Caco-2 (cell line): ENCODE data around the gene TSSK6. TPM values are rescaled to one million over a fixed set of nuclear protein-coding genes. Genes with fewer than 3 reads are reported as not detected.

ENCODE experiments used
- BruUV-seq: library from RNA; stranded (reverse); fragments of 400-500 nt; replicated peaks from 2 replicates; lab custom pipeline; 2021; lab: Mats Ljungman, UMichigan
- CTCF ChIA-PET: fragments of 300-600 bp; sonication (Branson Sonifier 250); formaldehyde crosslinking; loops from one replicate; lab custom pipeline; 2022; ENCODE audit warnings: antibody characterized with exemption; lab: Charles Lee
- POLR2A ChIA-PET: fragments of 300-600 bp; sonication (Branson Sonifier 250); formaldehyde crosslinking; loops from one replicate; lab custom pipeline; 2022; ENCODE audit warnings: antibody characterized with exemption; lab: Charles Lee
- DNase-seq, 2 experiments: peaks; one replicate each; pipeline versions ENCODE4 v3.0.0 to v3.0.0-alpha.2; 2020 to 2022
- H3K27me3 ChIP-seq: replicated peaks from 2 replicates; pipeline ENCODE4 v1.6.0; 2011; ENCODE audit warnings: low read length; ENCODE audit not compliant: control insufficient read depth, insufficient read depth
- H3K36me3 ChIP-seq: 2 replicates; pipeline ENCODE4 v1.5.1; 2011; ENCODE audit warnings: low read length; ENCODE audit not compliant: control insufficient read depth, insufficient read depth
- H3K4me1 ChIP-seq: fragments of 250-450 bp; sonication (Bioruptor Pico); 2 replicates; pipeline ENCODE4 v1.5.1; 2020; ENCODE audit warnings: mild to moderate bottlenecking
- H3K4me3 ChIP-seq: 2 replicates; pipeline ENCODE4 v1.5.1; 2011; ENCODE audit warnings: low read depth, mild to moderate bottlenecking, control low read depth, low read length
- H3K9me3 ChIP-seq: fragments of 250-450 bp; sonication (Bioruptor Pico); 2 replicates; pipeline ENCODE4 v1.5.1; 2020; ENCODE audit warnings: mild to moderate bottlenecking, moderate library complexity
- H3K27ac Mint-ChIP-seq: one replicate; pipeline ENCODE4 v1.8.0; 2022; ENCODE audit warnings: mixed read lengths; ENCODE audit not compliant: unreplicated experiment
- H3K27me3 Mint-ChIP-seq: one replicate; pipeline ENCODE4 v1.8.0; 2022; ENCODE audit warnings: mixed read lengths; ENCODE audit not compliant: insufficient read depth, unreplicated experiment
- H3K36me3 Mint-ChIP-seq: one replicate; pipeline ENCODE4 v1.8.0; 2022; ENCODE audit warnings: mild to moderate bottlenecking, mixed read lengths; ENCODE audit not compliant: insufficient read depth, unreplicated experiment
- H3K4me1 Mint-ChIP-seq: one replicate; pipeline ENCODE4 v1.8.0; 2022; ENCODE audit warnings: low read depth, mixed read lengths; ENCODE audit not compliant: unreplicated experiment
- H3K4me3 Mint-ChIP-seq: one replicate; pipeline ENCODE4 v1.8.0; 2022; ENCODE audit warnings: mild to moderate bottlenecking, moderate library complexity, mixed read lengths; ENCODE audit not compliant: unreplicated experiment
- H3K9me3 Mint-ChIP-seq: one replicate; pipeline ENCODE4 v1.8.0; 2022; ENCODE audit warnings: mixed read lengths; ENCODE audit not compliant: unreplicated experiment
- intact Hi-C: fragments of 100-400 bp; cut with micrococcal nuclease; formaldehyde crosslinking; loops from one replicate; pipeline ENCODE4 v1.10.0; 2022; ENCODE audit not compliant: unreplicated experiment
- total RNA-seq: library from RNA; stranded (reverse); gene quantifications from 2 replicates; pipeline ENCODE4 v1.2.3, GENCODE V29; 2022
- TF ChIP-seq, protein P1 (sequence below), 2 experiments: fragments of 200-600 bp in 1 of 2; IDR thresholded peaks; 1 replicate in 1 of 2; 2 replicates in 1 of 2; pipeline versions ENCODE4 v1.5.1 to v1.8.0; 2011 to 2022; ENCODE audit warnings: antibody characterized with exemption in 1 of 2, control low read depth in 1 of 2, inconsistent platforms in 1 of 2, low read depth in 1 of 2, low read length in 1 of 2, mild to moderate bottlenecking in 1 of 2, moderate library complexity in 1 of 2; ENCODE audit not compliant: insufficient read depth in 1 of 2, severe bottlenecking in 1 of 2, unreplicated experiment in 1 of 2

The TSSK6 gene
- total RNA-seq, 1 experiment from 2014 or later = 3.8 TPM

DNA sequence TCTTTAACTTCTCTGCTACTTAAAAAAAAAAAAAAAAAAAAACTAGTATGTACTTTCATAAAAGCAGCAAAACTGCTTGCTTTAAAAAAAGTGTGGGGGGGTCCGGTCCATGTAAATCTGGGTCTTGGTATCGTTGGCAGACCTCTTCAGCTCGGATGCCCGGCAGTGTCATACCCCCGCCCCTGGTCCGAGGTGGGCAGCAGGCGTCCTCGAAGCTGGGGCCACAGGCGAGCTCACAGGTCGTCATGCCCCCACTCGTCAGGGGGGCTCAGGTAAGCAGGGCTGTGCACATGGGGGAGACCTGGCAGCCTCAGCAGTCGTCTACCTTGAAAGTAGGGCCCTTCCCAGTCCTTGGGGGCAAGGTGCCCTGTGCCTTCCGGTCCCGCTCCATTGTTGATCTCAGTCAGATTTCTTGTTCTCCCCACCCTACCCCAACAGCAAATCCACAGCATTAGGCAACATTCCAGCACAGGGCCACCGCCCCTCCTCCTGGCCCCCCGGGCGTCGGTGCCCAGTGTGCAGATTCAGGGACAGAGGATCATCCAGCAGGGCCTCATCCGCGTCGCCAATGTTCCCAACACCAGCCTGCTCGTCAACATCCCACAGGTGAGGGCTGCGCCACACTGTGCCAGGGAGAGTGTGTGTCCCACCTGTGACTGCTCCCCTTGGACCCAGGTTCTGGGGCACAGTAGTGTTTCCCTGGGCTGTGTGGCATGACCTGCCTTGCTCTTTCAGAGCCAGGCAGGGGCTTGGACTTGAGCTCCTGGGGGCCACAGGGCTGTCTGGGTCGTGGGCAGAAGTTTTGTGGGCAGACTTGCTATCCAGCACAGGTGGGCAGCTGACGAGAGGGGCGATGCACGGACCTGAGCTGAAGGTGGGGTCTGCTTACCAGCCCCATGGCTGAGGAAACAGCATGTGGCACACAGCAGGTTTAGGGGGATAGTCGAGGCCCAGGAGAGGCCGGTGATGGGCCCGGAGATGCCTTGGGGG is 19.4 kb downstream of the TSSK6 start:
- ChIA-PET POLR2A (no interaction called here), CTCF (no interaction called here)
- no peak for DNase-seq
- Mint-ChIP-seq H3K4me1 (no peaks in the 10 kb centered on the region), H3K27me3 (no peaks in the 10 kb centered on the region), H3K27ac (no peak overlapping the region), H3K9me3 (no peaks in the 10 kb centered on the region), H3K36me3 (peaks cover 88% of the 10 kb centered on the region), H3K4me3 (no peak overlapping the region)
- no TSS peak for BruUV-seq
- H3K4me3 ChIP-seq = no peak overlapping the region
- H3K4me1 ChIP-seq = no peaks in the 10 kb centered on the region
- intact Hi-C loops = no loop called here
- peaks cover 4% of the 10 kb centered on the region for H3K36me3 ChIP-seq
- no peaks in the 10 kb centered on the region for H3K27me3 ChIP-seq
- H3K9me3 ChIP-seq = no peaks in the 10 kb centered on the region
- TF ChIP-seq, protein P1, sequence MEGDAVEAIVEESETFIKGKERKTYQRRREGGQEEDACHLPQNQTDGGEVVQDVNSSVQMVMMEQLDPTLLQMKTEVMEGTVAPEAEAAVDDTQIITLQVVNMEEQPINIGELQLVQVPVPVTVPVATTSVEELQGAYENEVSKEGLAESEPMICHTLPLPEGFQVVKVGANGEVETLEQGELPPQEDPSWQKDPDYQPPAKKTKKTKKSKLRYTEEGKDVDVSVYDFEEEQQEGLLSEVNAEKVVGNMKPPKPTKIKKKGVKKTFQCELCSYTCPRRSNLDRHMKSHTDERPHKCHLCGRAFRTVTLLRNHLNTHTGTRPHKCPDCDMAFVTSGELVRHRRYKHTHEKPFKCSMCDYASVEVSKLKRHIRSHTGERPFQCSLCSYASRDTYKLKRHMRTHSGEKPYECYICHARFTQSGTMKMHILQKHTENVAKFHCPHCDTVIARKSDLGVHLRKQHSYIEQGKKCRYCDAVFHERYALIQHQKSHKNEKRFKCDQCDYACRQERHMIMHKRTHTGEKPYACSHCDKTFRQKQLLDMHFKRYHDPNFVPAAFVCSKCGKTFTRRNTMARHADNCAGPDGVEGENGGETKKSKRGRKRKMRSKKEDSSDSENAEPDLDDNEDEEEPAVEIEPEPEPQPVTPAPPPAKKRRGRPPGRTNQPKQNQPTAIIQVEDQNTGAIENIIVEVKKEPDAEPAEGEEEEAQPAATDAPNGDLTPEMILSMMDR (IDR thresholded peaks at IDR 0.05; ENCODE audit: insufficient read depth in 1 of 2, low read depth in 1 of 2, low read length in 1 of 2, severe bottlenecking in 1 of 2, unreplicated experiment in 1 of 2) = no peak

DNA sequence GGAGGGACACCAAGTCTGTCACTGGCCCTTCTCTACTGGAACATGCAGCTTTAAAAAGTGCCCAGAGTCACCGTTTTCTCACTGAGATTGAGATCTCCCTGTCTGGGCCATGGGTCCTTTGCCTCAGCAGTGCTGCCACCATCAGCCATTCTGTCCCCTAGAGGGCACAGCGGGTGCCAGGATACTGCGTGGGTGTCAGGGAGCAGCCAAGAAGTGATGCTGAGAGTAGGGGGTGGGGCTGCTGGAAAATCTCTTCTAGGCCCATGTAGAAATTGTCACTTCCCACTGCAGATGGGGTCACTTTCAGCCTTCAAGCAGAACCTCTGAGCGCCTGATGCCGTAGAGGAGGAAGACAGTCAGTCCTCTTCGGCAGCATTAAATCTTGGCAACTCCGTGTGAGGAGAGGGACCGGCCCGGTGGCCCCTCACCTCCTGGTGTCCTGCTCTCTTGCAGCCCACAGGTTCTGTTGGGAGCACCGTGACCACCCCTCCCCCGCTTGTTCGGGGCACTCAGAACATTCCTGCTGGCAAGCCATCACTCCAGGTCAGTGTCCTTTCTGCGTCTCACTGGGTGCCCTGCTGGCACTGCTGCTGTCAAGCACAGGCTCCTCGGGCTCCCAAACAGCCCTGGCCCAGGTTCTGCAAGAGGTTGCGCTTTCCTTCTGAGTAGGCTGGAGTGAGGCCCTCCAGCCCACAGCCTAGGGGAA is 21.4 kb downstream of the TSSK6 start:
- Histone ChIP-seq H3K4me3 (no peak overlapping the region), H3K4me1 (peaks cover 11% of the 10 kb centered on the region), H3K36me3 (peaks cover 4% of the 10 kb centered on the region), H3K9me3 (no peaks in the 10 kb centered on the region), H3K27me3 (no peaks in the 10 kb centered on the region)
- ChIA-PET POLR2A (no interaction called here), CTCF (no interaction called here)
- intact Hi-C loops = no loop called here
- Mint-ChIP-seq H3K4me3 (no peak overlapping the region), H3K27me3 (no peaks in the 10 kb centered on the region), H3K27ac (no peak overlapping the region), H3K4me1 (peaks cover 6% of the 10 kb centered on the region), H3K9me3 (no peaks in the 10 kb centered on the region), H3K36me3 (peaks cover 87% of the 10 kb centered on the region)
- no TSS peak for BruUV-seq
- DNase-seq = no peak
- TF ChIP-seq, protein P1 (IDR thresholded peaks at IDR 0.05; ENCODE audit: insufficient read depth in 1 of 2, low read depth in 1 of 2, low read length in 1 of 2, severe bottlenecking in 1 of 2, unreplicated experiment in 1 of 2) = no peak

DNA sequence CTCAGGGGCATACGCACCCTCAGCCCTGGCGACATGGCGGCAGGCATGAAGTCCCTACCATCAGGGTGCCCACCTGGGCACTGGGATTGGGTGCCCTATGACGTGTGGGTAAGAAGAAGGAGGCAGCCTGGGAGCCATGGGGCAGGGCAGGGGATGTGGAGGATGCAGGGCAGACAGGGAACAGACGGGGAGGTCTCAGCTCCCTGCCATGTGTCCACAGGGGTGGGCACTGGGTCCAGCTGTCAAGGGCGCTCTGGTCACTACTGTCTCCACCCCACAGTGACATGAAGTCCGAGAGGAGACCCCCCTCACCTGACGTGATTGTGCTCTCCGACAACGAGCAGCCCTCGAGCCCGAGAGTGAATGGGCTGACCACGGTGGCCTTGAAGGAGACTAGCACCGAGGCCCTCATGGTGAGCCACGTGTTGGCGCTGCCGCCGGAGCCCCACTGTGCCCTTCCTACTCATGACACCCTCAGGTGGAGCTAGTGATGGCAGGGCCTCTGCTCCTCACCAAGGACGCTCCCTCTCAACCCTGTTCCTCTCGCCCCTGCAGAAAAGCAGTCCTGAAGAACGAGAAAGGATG is 23.2 kb downstream of the TSSK6 start:
- BruUV-seq = no TSS peak
- H3K4me1 Mint-ChIP-seq = peaks cover 6% of the 10 kb centered on the region
- H3K27me3 ChIP-seq = no peaks in the 10 kb centered on the region
- peaks cover 2% of the 10 kb centered on the region; the same call in 1 of the 2 replicates for H3K36me3 ChIP-seq
- peaks cover 19% of the 10 kb centered on the region for H3K4me1 ChIP-seq
- TF ChIP-seq, protein P1 (IDR thresholded peaks at IDR 0.05; ENCODE audit: insufficient read depth in 1 of 2, low read depth in 1 of 2, low read length in 1 of 2, severe bottlenecking in 1 of 2, unreplicated experiment in 1 of 2) = no peak
- no peaks in the 10 kb centered on the region for H3K9me3 Mint-ChIP-seq
- no peak for DNase-seq
- ChIA-PET POLR2A (no interaction called here), CTCF (no interaction called here)
- H3K27ac Mint-ChIP-seq = no peak overlapping the region
- peaks cover 87% of the 10 kb centered on the region for H3K36me3 Mint-ChIP-seq
- H3K4me3 ChIP-seq = no peak overlapping the region
- H3K9me3 ChIP-seq = no peaks in the 10 kb centered on the region
- intact Hi-C loops = no loop called here
- H3K4me3 Mint-ChIP-seq = no peak overlapping the region
- H3K27me3 Mint-ChIP-seq = no peaks in the 10 kb centered on the region
